SK-N-SH (cell line): Measurements from ENCODE around the gene ANKRD16.
"Not testable (repeated sequence)": the region's sequence is repeated elsewhere in the genome, so short reads cannot be mapped to it uniquely, and the experiment has no call there.

ENCODE experiments used
- POLR2AphosphoS5 ChIP-seq: IDR thresholded peaks from 2 replicates; pipeline ENCODE4 v1.6.1; 2012; ENCODE audit warnings: low read depth, low read length
- RAD21 ChIP-seq: IDR thresholded peaks from 2 replicates; pipeline ENCODE4 v1.6.1; 2012; ENCODE audit warnings: mild to moderate bottlenecking, low read length
- TF ChIP-seq, protein P1 (sequence below): IDR thresholded peaks from 2 replicates; pipeline ENCODE4 v1.6.1; 2012; ENCODE audit warnings: mild to moderate bottlenecking, low read depth, low read length, moderate library complexity
- TF ChIP-seq, protein P2 (sequence below): fragments of 200-600 bp; sonication (generic); IDR thresholded peaks from 2 replicates; pipeline ENCODE4 v1.6.1; 2017; ENCODE audit warnings: antibody characterized with exemption, mild to moderate bottlenecking, moderate library complexity
- TF ChIP-seq, protein P3 (sequence below): IDR thresholded peaks from 2 replicates; pipeline ENCODE4 v1.4.0; 2012; ENCODE audit warnings: low read depth, borderline replicate concordance

DNA sequence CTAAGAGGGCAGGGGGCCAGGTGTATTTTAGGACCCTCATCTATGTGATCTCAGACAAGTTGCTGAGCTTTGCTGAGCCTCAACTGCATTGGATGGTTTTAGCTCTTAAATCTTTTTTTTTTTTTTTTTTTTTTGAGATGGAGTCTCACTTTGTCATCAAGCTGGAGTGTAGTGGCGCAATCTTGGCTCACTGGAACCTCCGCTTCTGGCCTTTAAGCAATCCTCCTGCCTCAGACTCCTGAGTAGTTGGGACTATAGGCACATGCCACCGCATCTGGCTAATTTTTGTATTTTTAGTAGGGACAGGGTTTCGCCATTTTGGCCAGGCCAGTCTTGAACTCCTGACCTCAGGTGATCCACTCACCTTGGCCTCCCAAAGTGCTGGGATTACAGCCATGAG lies 43.0 kb downstream of the ANKRD16 start:
- TF ChIP-seq, protein P1, sequence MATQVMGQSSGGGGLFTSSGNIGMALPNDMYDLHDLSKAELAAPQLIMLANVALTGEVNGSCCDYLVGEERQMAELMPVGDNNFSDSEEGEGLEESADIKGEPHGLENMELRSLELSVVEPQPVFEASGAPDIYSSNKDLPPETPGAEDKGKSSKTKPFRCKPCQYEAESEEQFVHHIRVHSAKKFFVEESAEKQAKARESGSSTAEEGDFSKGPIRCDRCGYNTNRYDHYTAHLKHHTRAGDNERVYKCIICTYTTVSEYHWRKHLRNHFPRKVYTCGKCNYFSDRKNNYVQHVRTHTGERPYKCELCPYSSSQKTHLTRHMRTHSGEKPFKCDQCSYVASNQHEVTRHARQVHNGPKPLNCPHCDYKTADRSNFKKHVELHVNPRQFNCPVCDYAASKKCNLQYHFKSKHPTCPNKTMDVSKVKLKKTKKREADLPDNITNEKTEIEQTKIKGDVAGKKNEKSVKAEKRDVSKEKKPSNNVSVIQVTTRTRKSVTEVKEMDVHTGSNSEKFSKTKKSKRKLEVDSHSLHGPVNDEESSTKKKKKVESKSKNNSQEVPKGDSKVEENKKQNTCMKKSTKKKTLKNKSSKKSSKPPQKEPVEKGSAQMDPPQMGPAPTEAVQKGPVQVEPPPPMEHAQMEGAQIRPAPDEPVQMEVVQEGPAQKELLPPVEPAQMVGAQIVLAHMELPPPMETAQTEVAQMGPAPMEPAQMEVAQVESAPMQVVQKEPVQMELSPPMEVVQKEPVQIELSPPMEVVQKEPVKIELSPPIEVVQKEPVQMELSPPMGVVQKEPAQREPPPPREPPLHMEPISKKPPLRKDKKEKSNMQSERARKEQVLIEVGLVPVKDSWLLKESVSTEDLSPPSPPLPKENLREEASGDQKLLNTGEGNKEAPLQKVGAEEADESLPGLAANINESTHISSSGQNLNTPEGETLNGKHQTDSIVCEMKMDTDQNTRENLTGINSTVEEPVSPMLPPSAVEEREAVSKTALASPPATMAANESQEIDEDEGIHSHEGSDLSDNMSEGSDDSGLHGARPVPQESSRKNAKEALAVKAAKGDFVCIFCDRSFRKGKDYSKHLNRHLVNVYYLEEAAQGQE, result not testable (repeated sequence)
- not testable (repeated sequence) for TF ChIP-seq POLR2AphosphoS5, RAD21
- TF ChIP-seq, protein P2, sequence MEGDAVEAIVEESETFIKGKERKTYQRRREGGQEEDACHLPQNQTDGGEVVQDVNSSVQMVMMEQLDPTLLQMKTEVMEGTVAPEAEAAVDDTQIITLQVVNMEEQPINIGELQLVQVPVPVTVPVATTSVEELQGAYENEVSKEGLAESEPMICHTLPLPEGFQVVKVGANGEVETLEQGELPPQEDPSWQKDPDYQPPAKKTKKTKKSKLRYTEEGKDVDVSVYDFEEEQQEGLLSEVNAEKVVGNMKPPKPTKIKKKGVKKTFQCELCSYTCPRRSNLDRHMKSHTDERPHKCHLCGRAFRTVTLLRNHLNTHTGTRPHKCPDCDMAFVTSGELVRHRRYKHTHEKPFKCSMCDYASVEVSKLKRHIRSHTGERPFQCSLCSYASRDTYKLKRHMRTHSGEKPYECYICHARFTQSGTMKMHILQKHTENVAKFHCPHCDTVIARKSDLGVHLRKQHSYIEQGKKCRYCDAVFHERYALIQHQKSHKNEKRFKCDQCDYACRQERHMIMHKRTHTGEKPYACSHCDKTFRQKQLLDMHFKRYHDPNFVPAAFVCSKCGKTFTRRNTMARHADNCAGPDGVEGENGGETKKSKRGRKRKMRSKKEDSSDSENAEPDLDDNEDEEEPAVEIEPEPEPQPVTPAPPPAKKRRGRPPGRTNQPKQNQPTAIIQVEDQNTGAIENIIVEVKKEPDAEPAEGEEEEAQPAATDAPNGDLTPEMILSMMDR, result not testable (repeated sequence)
- TF ChIP-seq, protein P3, sequence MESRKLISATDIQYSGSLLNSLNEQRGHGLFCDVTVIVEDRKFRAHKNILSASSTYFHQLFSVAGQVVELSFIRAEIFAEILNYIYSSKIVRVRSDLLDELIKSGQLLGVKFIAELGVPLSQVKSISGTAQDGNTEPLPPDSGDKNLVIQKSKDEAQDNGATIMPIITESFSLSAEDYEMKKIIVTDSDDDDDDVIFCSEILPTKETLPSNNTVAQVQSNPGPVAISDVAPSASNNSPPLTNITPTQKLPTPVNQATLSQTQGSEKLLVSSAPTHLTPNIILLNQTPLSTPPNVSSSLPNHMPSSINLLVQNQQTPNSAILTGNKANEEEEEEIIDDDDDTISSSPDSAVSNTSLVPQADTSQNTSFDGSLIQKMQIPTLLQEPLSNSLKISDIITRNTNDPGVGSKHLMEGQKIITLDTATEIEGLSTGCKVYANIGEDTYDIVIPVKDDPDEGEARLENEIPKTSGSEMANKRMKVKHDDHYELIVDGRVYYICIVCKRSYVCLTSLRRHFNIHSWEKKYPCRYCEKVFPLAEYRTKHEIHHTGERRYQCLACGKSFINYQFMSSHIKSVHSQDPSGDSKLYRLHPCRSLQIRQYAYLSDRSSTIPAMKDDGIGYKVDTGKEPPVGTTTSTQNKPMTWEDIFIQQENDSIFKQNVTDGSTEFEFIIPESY, result not testable (repeated sequence)
